ENCODE results near the gene ZNF556. TPM values are rescaled to one million over a fixed set of nuclear protein-coding genes. Genes with fewer than 3 reads are reported as not detected.

ZNF556 gene
- polyA plus RNA-seq, 1 of the 3 experiments (the other 2 are of a cell fraction) = 0.46 TPM

GRCh38 chr19:2822846-2823245 is 44.3 kb upstream of the ZNF556 start:
- TF ChIP-seq NFIC (IDR thresholded peaks at IDR 0.05; ENCODE audit: borderline replicate concordance) (no peak), FOXM1 (IDR thresholded peaks at IDR 0.05; ENCODE audit: low read depth) (no peak), TEAD4 (IDR thresholded peaks at IDR 0.05; ENCODE audit: borderline replicate concordance, insufficient read depth) (no peak), RCOR1 (IDR thresholded peaks at IDR 0.05; ENCODE audit: low read length) (no peak), EP300 (IDR thresholded peaks at IDR 0.05; ENCODE audit: borderline replicate concordance in 1 of 2, low read depth in 1 of 2, low read length in 1 of 2) (no peak), NRF1 (IDR thresholded peaks at IDR 0.05; ENCODE audit: low read depth, low read length) (no peak), GABPA (IDR thresholded peaks at IDR 0.05; ENCODE audit: low read depth) (no peak), MXI1 (IDR thresholded peaks at IDR 0.05; ENCODE audit: low read depth, low read length) (no peak), TAF1 (IDR thresholded peaks at IDR 0.05; ENCODE audit: borderline replicate concordance, low read depth, low read length) (no peak), SMC3 (IDR thresholded peaks at IDR 0.05; ENCODE audit: low read depth, low read length) (no peak), RAD21 (IDR thresholded peaks at IDR 0.05; ENCODE audit: low read length) (no peak), GATA2 (CRISPR knock-in tag; IDR thresholded peaks at IDR 0.05) (no peak), MEF2A (IDR thresholded peaks at IDR 0.05; ENCODE audit: borderline replicate concordance, low read depth) (no peak), REST (IDR thresholded peaks at IDR 0.05; ENCODE audit: low read depth, low read length) (no peak), USF1 (IDR thresholded peaks at IDR 0.05; ENCODE audit: borderline replicate concordance, low read depth) (no peak), USF2 (IDR thresholded peaks at IDR 0.05; ENCODE audit: borderline replicate concordance, low read depth, low read length) (no peak)
- Histone ChIP-seq H3K36me3 (replicated peaks in 1 of 2; ENCODE audit: control insufficient read depth in 1 of 2, insufficient read depth in 2 of 2, low read length in 1 of 2) (peaks cover 5 to 6% of the 10 kb centered on the region in 2 experiments), H3K4me2 (no peak overlapping the region), H3F3A (replicated peaks; ENCODE audit: insufficient read depth) (no peaks in the 10 kb centered on the region), H2AFZ (ENCODE audit: low read depth) (no peak overlapping the region), H3K79me2 (ENCODE audit: insufficient read depth) (no peaks in the 10 kb centered on the region), H3K27me3 (ENCODE audit: insufficient read depth) (no peaks in the 10 kb centered on the region), H3K9ac (no peak overlapping the region), H3K9me2 (no peaks in the 10 kb centered on the region), H3K4me3 (ENCODE audit: low read depth in 2 of 2, low read length in 1 of 2) (no peak overlapping the region), H3K9me3 (no peaks in the 10 kb centered on the region), H4K20me1 (ENCODE audit: insufficient read depth) (no peaks in the 10 kb centered on the region), H3K27ac (ENCODE audit: low read depth in 2 of 2, low read length in 1 of 2) (no peak overlapping the region), H3K4me1 (ENCODE audit: control insufficient read depth in 1 of 2, insufficient read depth in 2 of 2, low read depth in 1 of 2, low read length in 1 of 2) (peaks cover 0 to 3% of the 10 kb centered on the region in 2 experiments; a peak in 1 of 4 replicates)
- WGBS (ENCODE audit: low lambda C conversion rate) = 85% methylated on average over 4 of the region's 5 CpGs
- ChIA-PET POLR2A (no interaction called here), CTCF (interaction anchor here (0.9 to 1.9 kb wide), 3 partner anchors 18 to 186 kb away, joined by 3 to 8 read pairs (median 3); partner anchors contain the start of gene ZNF555)
- DNase-seq = no peak

All from SK-N-SH (cell line).